Psoas muscle (tissue), 8 donors: ENCODE results near the gene HSDL2. TPM values are rescaled to one million over a fixed set of nuclear protein-coding genes. Genes with fewer than 3 reads are reported as not detected.

Experiments
- ATAC-seq, 4 donors: fragments of 200-7000 bp; cut with Tn5 transposase; one replicate each; pipeline ENCODE4 v1.9.1; 2020; ENCODE audit warnings: moderate library complexity in 3 of 4, mild to moderate bottlenecking in 2 of 4
- DNase-seq, 2 donors: peaks; one replicate each; pipeline ENCODE4 v3.0.0-alpha.2; 2020
- H3K27ac ChIP-seq: fragments of 200-600 bp; one replicate; pipeline ENCODE4 v1.8.0; 2022
- H3K27me3 ChIP-seq, 3 donors: fragments of 200-600 bp in 1 of 3; one replicate each; pipeline versions ENCODE4 v1.6.1 to v1.8.0; 2013 to 2022; ENCODE audit warnings: low read length in 2 of 3, mild to moderate bottlenecking in 2 of 3, moderate library complexity in 1 of 3; ENCODE audit not compliant: insufficient read depth in 3 of 3
- H3K36me3 ChIP-seq, 2 donors: fragments of 200-600 bp in 1 of 2; one replicate each; pipeline versions ENCODE4 v1.6.1 to v1.8.0; 2013 to 2022; ENCODE audit warnings: low read depth in 1 of 2, mild to moderate bottlenecking in 1 of 2, moderate library complexity in 1 of 2; ENCODE audit not compliant: insufficient read depth in 1 of 2
- H3K4me1 ChIP-seq: fragments of 200-600 bp; one replicate; pipeline ENCODE4 v1.8.0; 2022
- H3K4me3 ChIP-seq: fragments of 200-600 bp; one replicate; pipeline ENCODE4 v1.8.0; 2022; ENCODE audit warnings: mild to moderate bottlenecking
- H3K9me3 ChIP-seq: fragments of 200-600 bp; one replicate; pipeline ENCODE4 v1.8.0; 2022
- WGBS, 3 donors: extraction: QIAGEN DNeasy Blood & Tissue Kit; methylation state at CpG; one replicate each; pipeline versions ENCODE4 v1.1.6 to v1.1.7; 2013; 5-methylcytosine and 5-hydroxymethylcytosine counted together
- intact Hi-C, 2 donors: fragments of 100-400 bp; cut with DNase I; formaldehyde crosslinking; loops; one replicate each; pipeline versions ENCODE4 v1.11.0 to v1.14.2; 2022
- polyA plus RNA-seq, 3 donors: library from polyadenylated mRNA; stranded (reverse); fragments of 200-250 nt; gene quantifications; one replicate each; pipeline ENCODE4 v1.2.3, GENCODE V29; 2013
- total RNA-seq, 4 donors: library from RNA; stranded (reverse); fragmentation: NEBNext Ultra II Directional in 2 of 4; extraction: Animal tissue kit (Norgen Biotek cat#: 25700) in 2 of 4; gene quantifications; one replicate each; pipeline versions ENCODE4 v1.2.1 to v1.2.4, GENCODE V29; 2021 to 2023
- TF ChIP-seq, protein P1 (sequence below): fragments of 200-600 bp; IDR thresholded peaks from one replicate; pipeline ENCODE4 v1.8.0; 2022; ENCODE audit warnings: antibody characterized with exemption
- donor health status: healthy with polysubstance abuse.
- donor health status: DM: no; HTN: no; CAD: no; lungs with moderate emphysema.
- donor health status: Bipolar disorder and iron deficiency.
- donor health status: healthy.
- donor health status: DM: yes; HTN: yes; CAD: no.
- donor health status: DM: no; HTN: no; CAD: no.
- donor health status: DM: no; HTN: no; CAD: no.
- donor health status: DM: yes; HTN: yes; CAD: no.

HSDL2 gene
- total and polyA plus RNA-seq, 7 donors: 62.1 to 119 (median 86.8) TPM

DNA sequence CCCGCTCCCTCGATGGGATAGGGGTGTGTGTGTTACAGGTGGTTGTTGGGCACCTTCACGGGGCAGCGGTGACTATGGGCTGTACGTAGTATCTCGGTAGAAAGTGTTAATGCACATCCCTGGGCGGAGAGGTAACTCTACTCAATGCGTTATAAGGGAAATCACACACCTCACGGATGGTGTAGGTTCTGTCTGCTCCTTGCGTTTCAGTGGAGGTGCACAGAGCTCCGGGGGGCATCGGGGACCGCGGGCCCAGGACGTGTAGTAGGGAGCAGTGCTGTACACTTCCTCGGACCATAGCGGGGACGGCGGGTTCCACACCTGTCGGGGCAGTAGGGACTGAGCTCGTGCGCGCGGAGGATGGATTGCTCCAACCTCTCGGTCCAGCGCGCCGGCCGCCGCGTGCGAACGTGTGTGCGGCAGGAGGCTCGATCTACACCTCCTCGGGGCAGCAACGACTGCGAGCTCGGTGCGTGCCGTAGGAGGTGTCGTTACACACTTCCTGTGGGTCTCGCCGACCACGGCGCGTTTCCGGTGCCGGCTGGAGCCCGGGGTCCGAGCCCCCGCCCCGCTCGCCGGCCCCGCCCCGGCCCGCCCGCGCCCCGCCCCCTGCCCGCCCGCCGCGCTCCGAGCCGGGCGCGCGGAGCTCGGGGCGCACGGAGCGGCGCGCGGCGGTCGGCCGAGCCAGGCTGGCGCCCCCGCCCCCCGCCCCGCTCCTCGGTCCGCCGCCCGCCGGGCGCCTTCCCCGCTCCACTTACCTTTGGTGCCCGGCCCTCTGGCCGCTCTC lies 106.5 kb downstream of the HSDL2 start, which contains the start of gene KIAA1958:
Gene KIAA1958, plus strand, starts transcription at position 607 of the 787 bp plus-strand sequence. CDS start 87,254 bp downstream, outside the sequence.
- intact Hi-C loops: loop anchor here in 1 of 2 donors (2.0 to 5.0 kb wide), 2 partner anchors 108 to 231 kb away; partner anchors contain the start of gene INIP
- Histone ChIP-seq H3K4me1 (peaks cover 5% of the 10 kb centered on the region), H3K27ac (peak within 1 kb of the TSS; percentile 75), H3K36me3 (no peaks in the 10 kb centered on the region), H3K9me3 (no peaks in the 10 kb centered on the region), H3K4me3 (peak within 1 kb of the TSS; percentile 93), H3K27me3 (no peaks in the 10 kb centered on the region)
- ATAC-seq: peak; percentile 86 to 93 (median 90)
- 2 to 4% (median 4%) methylated on average over 26 to 80 of the region's 93 CpGs for WGBS, 3 donors
- TF ChIP-seq, protein P1, sequence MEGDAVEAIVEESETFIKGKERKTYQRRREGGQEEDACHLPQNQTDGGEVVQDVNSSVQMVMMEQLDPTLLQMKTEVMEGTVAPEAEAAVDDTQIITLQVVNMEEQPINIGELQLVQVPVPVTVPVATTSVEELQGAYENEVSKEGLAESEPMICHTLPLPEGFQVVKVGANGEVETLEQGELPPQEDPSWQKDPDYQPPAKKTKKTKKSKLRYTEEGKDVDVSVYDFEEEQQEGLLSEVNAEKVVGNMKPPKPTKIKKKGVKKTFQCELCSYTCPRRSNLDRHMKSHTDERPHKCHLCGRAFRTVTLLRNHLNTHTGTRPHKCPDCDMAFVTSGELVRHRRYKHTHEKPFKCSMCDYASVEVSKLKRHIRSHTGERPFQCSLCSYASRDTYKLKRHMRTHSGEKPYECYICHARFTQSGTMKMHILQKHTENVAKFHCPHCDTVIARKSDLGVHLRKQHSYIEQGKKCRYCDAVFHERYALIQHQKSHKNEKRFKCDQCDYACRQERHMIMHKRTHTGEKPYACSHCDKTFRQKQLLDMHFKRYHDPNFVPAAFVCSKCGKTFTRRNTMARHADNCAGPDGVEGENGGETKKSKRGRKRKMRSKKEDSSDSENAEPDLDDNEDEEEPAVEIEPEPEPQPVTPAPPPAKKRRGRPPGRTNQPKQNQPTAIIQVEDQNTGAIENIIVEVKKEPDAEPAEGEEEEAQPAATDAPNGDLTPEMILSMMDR: no peak
- peak; percentile 77 to 86 for DNase-seq

DNA sequence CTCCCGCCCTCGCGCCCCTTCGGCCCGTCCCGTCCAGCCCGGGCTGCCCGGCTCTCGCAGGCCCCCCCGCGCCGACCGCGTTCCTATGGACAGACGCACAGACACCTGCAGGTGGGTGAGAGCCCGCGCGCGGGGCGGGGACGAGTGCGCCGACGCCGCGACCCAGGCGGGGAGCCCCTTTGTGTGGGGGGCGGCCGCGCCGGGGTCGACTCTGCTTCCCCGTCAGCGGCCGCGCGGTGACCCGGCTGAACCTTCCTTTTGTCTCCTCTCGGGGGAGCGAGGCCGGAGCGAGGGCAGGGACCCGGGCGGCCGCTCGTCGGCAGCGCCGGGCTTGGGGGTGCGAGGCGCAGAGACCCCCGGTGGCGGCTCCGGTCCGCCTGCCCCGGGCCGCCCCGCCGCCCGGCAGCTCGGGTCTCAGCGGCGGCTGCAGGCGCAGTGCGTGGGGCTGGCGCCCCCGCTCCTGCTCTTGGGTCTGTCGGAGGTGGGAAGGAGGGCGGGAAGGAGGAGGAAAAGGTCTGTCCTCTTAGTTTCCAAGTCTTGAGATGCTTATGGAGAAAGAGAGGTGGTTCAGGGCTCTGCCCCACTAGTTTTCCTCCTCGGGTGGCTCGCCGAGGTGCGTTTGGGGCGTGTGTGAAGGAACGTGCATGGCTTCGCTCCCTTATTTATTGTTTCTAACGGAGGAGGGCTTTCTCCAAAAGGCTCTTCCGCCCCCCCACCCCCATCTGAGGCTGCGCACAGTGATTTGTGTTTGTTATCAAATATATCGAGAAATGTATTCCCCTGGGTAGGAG lies 107.3 kb downstream of the HSDL2 start:
- TF ChIP-seq, protein P1: peak; percentile 4
- intact Hi-C loops: loop anchor here in 1 of 2 donors (2.0 to 5.0 kb wide), 2 partner anchors 108 to 230 kb away; partner anchors contain the start of gene INIP
- H3K27ac ChIP-seq: peak overlapping the region; percentile 73
- H3K4me3 ChIP-seq: peak overlapping the region; percentile 93
- peak; percentile 58 to 75 for DNase-seq
- H3K27me3 ChIP-seq: no peaks in the 10 kb centered on the region
- 0 to 1% (median 0%) methylated on average over 45 to 80 of the region's 80 CpGs for WGBS, 3 donors
- H3K9me3 ChIP-seq: no peaks in the 10 kb centered on the region
- peaks cover 5% of the 10 kb centered on the region for H3K4me1 ChIP-seq
- H3K36me3 ChIP-seq: no peaks in the 10 kb centered on the region
- ATAC-seq: peak; percentile 63 to 71 (median 66)

DNA sequence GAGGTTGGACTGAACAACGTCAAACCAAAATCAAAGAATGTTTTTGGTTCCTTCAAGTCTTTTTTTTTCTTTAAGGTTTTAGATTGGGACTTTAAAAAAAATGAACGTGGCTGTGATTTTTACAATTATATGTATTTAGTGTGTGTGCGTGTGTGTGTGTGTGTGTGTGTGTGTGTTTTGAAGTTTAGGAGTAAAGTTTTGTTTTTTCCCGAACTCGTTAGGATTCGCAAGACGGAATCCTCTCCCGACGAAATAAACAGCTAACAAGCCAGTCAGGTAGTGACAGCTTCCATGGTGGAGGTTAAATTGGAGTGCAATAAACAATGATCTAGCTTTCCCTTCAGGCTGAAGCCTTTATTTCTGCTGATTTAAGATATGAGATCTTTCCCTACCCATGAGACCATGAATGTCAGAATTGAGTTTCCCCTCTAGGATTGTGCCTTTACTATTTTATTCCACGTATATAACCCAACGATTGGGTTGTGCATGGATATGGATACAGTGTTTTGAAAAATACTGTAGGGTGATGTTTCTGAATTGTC lies 108.0 kb downstream of the HSDL2 start:
- peak overlapping the region; percentile 93 for H3K4me3 ChIP-seq
- DNase-seq (no peak), ATAC-seq (no peak)
- H3K4me1 ChIP-seq: peaks cover 5% of the 10 kb centered on the region
- peak overlapping the region; percentile 73 for H3K27ac ChIP-seq
- 16 to 21% (median 20%) methylated on average over 11 of the region's 11 CpGs for WGBS, 3 donors
- intact Hi-C loops: loop anchor here in 1 of 2 donors (2.0 to 5.0 kb wide), 2 partner anchors 109 to 229 kb away; partner anchors contain the start of gene INIP
- TF ChIP-seq, protein P1: no peak
- no peaks in the 10 kb centered on the region for H3K27me3 ChIP-seq
- no peaks in the 10 kb centered on the region for H3K36me3 ChIP-seq
- peaks cover 2% of the 10 kb centered on the region for H3K9me3 ChIP-seq

DNA sequence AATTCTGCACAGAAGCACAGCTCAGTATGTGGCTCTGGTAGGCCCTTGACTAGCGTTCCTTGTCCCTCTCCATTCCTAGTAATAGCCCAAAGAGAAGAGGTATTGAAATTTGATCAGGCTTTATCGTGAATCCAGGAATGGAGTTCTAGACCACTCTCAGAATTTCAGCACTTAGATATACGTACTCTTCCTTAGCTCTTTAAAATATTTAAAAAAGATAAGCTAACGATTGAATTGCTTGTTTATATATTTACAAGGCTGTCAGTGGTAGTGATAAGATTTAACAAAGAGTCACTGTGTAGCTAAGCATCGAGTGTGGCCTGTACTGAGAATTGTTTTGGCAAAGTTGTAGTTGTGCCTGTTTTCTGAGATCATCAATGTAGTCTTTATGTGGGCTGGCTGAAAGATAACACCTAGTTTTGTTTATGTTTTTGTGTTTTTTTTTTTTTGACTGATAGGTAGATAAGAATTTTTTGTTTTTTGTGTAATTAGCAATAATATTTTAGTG lies 109.2 kb downstream of the HSDL2 start:
- Histone ChIP-seq H3K27ac (no peak overlapping the region), H3K4me3 (no peak overlapping the region), H3K36me3 (no peaks in the 10 kb centered on the region), H3K9me3 (peaks cover 15% of the 10 kb centered on the region), H3K27me3 (no peaks in the 10 kb centered on the region), H3K4me1 (peaks cover 5% of the 10 kb centered on the region)
- DNase-seq (no peak), ATAC-seq (no peak)
- intact Hi-C loops: loop anchor here in 1 of 2 donors (5.0 kb wide), 1 partner anchor 228 kb away; the partner anchor contains the start of gene INIP
- TF ChIP-seq, protein P1: no peak
- WGBS, 3 donors: 66 to 86% (median 71%) methylated on average over 5 of the region's 5 CpGs
